Spleen (tissue), 11 donors: ENCODE data around the gene ATG4C. TPM values are rescaled to one million over a fixed set of nuclear protein-coding genes. Genes with fewer than 3 reads are reported as not detected.

Experiments
- DNase-seq: peaks from one replicate; pipeline ENCODE4 v3.0.0-alpha.2; 2020
- H3K27ac ChIP-seq, 8 donors: fragments of 200-600 bp; sonication (generic) in 7 of 8; 1 replicate in 4 of 8; 2 replicates in 4 of 8; pipeline versions ENCODE4 v1.5.0 to v1.8.0; 2016 to 2021; ENCODE audit warnings: inconsistent platforms in 4 of 8, mild to moderate bottlenecking in 4 of 8, moderate library complexity in 1 of 8
- H3K27me3 ChIP-seq, 7 donors: fragments of 200-600 bp; sonication (generic) in 6 of 7; replicated peaks in 1 of 7; 1 replicate in 4 of 7; 2 replicates in 3 of 7; pipeline versions ENCODE4 v1.5.0 to v1.8.0; 2016 to 2021; ENCODE audit warnings: inconsistent platforms in 3 of 7, mild to moderate bottlenecking in 1 of 7
- H3K36me3 ChIP-seq, 6 donors: fragments of 200-600 bp; sonication (generic) in 5 of 6; 1 replicate in 4 of 6; 2 replicates in 2 of 6; pipeline versions ENCODE4 v1.5.0 to v1.8.0; 2016 to 2021; ENCODE audit warnings: inconsistent platforms in 2 of 6
- H3K4me1 ChIP-seq, 6 donors: fragments of 200-600 bp; sonication (generic) in 5 of 6; 1 replicate in 3 of 6; 2 replicates in 3 of 6; pipeline versions ENCODE4 v1.5.0 to v1.8.0; 2016 to 2021; ENCODE audit warnings: inconsistent platforms in 3 of 6
- H3K4me3 ChIP-seq, 8 donors: fragments of 200-600 bp; sonication (generic) in 7 of 8; 1 replicate in 4 of 8; 2 replicates in 4 of 8; pipeline versions ENCODE4 v1.5.0 to v1.8.0; 2016 to 2021; ENCODE audit warnings: inconsistent platforms in 4 of 8, mild to moderate bottlenecking in 4 of 8, moderate library complexity in 2 of 8
- H3K9me3 ChIP-seq, 8 donors: fragments of 200-600 bp; sonication (generic) in 7 of 8; 1 replicate in 4 of 8; 2 replicates in 4 of 8; pipeline versions ENCODE4 v1.5.0 to v1.8.0; 2016 to 2021; ENCODE audit warnings: inconsistent platforms in 4 of 8
- POLR2A ChIP-seq, 3 donors: fragments of 450-650 bp; IDR thresholded peaks; one replicate each; pipeline ENCODE4 v1.5.1; 2017; ENCODE audit warnings: antibody characterized with exemption in 3 of 3, mild to moderate bottlenecking in 1 of 3
- POLR2AphosphoS5 ChIP-seq, 3 donors: sonication (generic); formaldehyde crosslinking; IDR thresholded peaks; one replicate each; pipeline ENCODE4 v1.5.1; 2017; ENCODE audit warnings: antibody characterized with exemption in 3 of 3
- WGBS, 5 donors: extraction: QIAGEN DNeasy Blood & Tissue Kit in 3 of 5; methylation state at CpG; one replicate each; pipeline versions ENCODE4 v1.1.5 to v1.1.7; 2013 to 2018; 5-methylcytosine and 5-hydroxymethylcytosine counted together
- intact Hi-C: fragments of 100-400 bp; cut with DNase I; formaldehyde crosslinking; loops from one replicate; pipeline ENCODE4 v1.15.0; 2023; ENCODE audit warnings: low total_unique reads
- polyA plus RNA-seq, 3 donors: library from polyadenylated mRNA; stranded (reverse); fragments of 200-250 nt; gene quantifications; one replicate each; pipeline ENCODE4 v1.2.1, GENCODE V29; 2013
- total RNA-seq, 7 donors: library from RNA; depleted of rRNA in 3 of 7; stranded (reverse); fragments of >200 nt in 3 of 7; fragmentation: NEBNext Ultra II Directional in 4 of 7; extraction: Animal tissue kit (Norgen Biotek cat#: 25700) in 4 of 7; gene quantifications; one replicate each; pipeline versions ENCODE4 v1.1.0 to v1.2.1, GENCODE V29; 2016 to 2021
- TF ChIP-seq, protein P1 (sequence below), 11 experiments: fragments of 200-600 bp in 7 of 11; fragments of 450-650 bp in 4 of 11; sonication (generic) in 4 of 11; IDR thresholded peaks in 8 of 11; conservative IDR thresholded peaks in 3 of 11; 1 replicate in 7 of 11; 2 replicates in 4 of 11; pipeline versions ENCODE4 v1.4.0 to v1.8.0; 2016 to 2021; ENCODE audit warnings: antibody characterized with exemption in 11 of 11, inconsistent platforms in 4 of 11, mild to moderate bottlenecking in 1 of 11
- donor health status: healthy with polysubstance abuse.
- donor health status: DM: no; HTN: no; CAD: no; lungs with moderate emphysema.
- donor health status: DM: no; HTN: no; CAD: no.
- donor health status: Bipolar disorder and iron deficiency.
- donor health status: healthy.
- donor health status: DM: no; HTN: no; CAD: no.
- donor health status: DM: yes; HTN: yes; CAD: no.

Gene ATG4C
- total and polyA plus RNA-seq, 10 donors, result 9.3 to 24.1 (median 15.7) TPM

DNA sequence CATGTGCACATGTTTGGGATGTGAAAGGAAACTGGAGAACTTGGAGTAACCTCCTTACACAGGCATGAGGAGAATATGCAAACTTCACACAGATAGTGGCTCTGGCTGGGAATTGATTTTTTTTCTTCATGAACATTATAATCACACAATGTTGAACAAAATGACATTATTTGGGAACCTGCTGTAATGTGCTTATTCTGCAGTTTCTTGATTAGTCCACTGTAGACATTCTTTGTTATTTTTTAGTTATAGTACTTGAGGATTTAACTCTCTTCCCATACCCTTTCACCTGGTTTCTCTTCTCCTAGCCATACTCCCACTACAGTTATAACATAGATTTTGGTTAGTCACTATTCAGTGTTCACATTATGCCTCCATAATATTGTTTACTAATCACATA lies 68.3 kb downstream of the ATG4C start:
- TF ChIP-seq POLR2AphosphoS5 (IDR thresholded peaks at IDR 0.05), result no peak
- no peak for TF ChIP-seq POLR2A (IDR thresholded peaks at IDR 0.05)
- TF ChIP-seq, protein P1, sequence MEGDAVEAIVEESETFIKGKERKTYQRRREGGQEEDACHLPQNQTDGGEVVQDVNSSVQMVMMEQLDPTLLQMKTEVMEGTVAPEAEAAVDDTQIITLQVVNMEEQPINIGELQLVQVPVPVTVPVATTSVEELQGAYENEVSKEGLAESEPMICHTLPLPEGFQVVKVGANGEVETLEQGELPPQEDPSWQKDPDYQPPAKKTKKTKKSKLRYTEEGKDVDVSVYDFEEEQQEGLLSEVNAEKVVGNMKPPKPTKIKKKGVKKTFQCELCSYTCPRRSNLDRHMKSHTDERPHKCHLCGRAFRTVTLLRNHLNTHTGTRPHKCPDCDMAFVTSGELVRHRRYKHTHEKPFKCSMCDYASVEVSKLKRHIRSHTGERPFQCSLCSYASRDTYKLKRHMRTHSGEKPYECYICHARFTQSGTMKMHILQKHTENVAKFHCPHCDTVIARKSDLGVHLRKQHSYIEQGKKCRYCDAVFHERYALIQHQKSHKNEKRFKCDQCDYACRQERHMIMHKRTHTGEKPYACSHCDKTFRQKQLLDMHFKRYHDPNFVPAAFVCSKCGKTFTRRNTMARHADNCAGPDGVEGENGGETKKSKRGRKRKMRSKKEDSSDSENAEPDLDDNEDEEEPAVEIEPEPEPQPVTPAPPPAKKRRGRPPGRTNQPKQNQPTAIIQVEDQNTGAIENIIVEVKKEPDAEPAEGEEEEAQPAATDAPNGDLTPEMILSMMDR (IDR thresholded peaks at IDR 0.05 in 8 of 11, conservative IDR thresholded peaks at IDR 0.05 in 3 of 11), result no peak
- no peak overlapping the region for H3K4me3 ChIP-seq
- DNase-seq, result no peak
- H3K36me3 ChIP-seq, result peaks cover 0 to 59% (median 9%) of the 10 kb centered on the region in 6 donors
- H3K27ac ChIP-seq, result no peak overlapping the region
- no peaks in the 10 kb centered on the region for H3K4me1 ChIP-seq
- intact Hi-C loops, result no loop called here
- H3K27me3 ChIP-seq, result no peaks in the 10 kb centered on the region
- H3K9me3 ChIP-seq, result no peaks in the 10 kb centered on the region

DNA sequence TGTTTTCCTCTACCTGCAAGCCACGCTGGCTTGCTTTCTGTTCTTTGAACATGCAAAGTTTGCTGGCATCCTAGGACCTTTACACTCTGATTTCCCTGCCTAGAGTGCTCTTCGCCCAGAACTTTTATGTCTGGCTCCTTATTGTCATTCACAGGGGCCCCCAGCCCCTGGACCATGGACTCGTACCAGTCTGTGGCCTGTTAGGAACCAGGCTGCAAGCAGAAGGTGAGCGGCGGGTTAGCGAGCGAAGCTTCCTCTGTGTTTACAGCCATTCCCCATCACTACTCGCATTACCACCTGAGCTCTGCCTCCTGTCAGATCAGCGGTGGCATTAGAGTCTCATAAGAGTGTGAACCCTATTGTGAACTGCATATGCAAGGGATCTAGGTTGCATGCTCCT lies 73.0 kb downstream of the ATG4C start:
- no peak overlapping the region for H3K4me3 ChIP-seq
- peaks cover 0 to 61% (median 8%) of the 10 kb centered on the region in 6 donors for H3K36me3 ChIP-seq
- no peak for DNase-seq
- WGBS, 5 donors, result 85 to 96% (median 90%) methylated on average over 9 of the region's 9 CpGs
- intact Hi-C loops, result no loop called here
- no peak for TF ChIP-seq POLR2A (IDR thresholded peaks at IDR 0.05)
- TF ChIP-seq POLR2AphosphoS5 (IDR thresholded peaks at IDR 0.05), result no peak
- TF ChIP-seq, protein P1 (IDR thresholded peaks at IDR 0.05 in 8 of 11, conservative IDR thresholded peaks at IDR 0.05 in 3 of 11), result no peak
- H3K27me3 ChIP-seq, result no peaks in the 10 kb centered on the region
- H3K27ac ChIP-seq, result no peak overlapping the region
- H3K9me3 ChIP-seq, result no peaks in the 10 kb centered on the region
- H3K4me1 ChIP-seq, result no peaks in the 10 kb centered on the region

DNA sequence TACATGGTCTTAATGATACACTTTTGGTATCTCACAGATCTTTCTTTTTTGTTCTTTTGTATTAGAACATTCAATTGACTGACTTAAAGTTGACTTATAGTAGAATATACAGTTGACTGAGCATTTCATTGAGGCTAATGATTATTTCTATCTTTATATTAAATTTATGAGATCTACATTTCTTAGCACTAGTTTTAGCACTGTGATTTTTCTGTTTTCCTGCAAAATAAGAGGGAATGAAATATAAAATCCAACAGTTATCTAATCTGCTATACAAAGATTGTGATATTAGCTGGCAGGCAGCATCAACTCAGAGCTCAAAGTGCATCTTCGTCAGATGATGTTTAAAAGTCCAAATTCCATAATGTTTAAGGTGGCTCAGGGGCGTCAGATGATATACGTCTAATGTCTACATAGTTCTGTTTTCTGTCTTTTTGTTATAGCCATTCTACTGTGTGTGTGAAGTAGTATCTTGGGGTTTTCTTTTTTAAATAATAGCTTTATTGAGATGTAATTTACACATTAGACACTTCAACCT lies 85.4 kb downstream of the ATG4C start:
- Histone ChIP-seq H3K27me3 (peaks cover 0 to 8% (median 0%) of the 10 kb centered on the region in 7 donors), H3K9me3 (no peaks in the 10 kb centered on the region), H3K36me3 (peaks cover 0 to 2% (median 0%) of the 10 kb centered on the region in 6 donors), H3K4me3 (no peak overlapping the region), H3K4me1 (no peaks in the 10 kb centered on the region), H3K27ac (no peak overlapping the region)
- no peak for TF ChIP-seq POLR2A (IDR thresholded peaks at IDR 0.05)
- TF ChIP-seq POLR2AphosphoS5 (IDR thresholded peaks at IDR 0.05), result no peak
- TF ChIP-seq, protein P1 (IDR thresholded peaks at IDR 0.05 in 8 of 11, conservative IDR thresholded peaks at IDR 0.05 in 3 of 11), result no peak
- 81 to 91% (median 85%) methylated on average over 3 of the region's 3 CpGs for WGBS, 5 donors
- DNase-seq, result no peak
- intact Hi-C loops, result no loop called here

DNA sequence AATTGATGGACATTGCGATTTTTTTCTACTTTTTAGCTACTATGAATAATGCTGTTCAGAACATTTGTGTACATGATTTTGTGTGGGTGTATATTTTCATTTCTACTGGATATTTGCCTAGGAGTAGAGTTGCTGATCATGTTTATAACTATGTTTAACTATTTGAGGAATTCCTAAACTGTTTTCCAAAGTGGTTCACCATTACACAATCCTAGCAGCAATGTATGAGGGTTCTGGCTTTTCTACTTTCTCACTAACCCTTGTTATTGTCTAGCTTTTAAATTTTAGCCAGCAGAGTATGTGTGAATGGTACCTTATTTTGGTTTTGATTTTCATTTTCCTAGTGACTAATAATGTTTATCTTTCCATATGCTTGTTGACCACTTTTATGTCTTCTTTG lies 86.2 kb downstream of the ATG4C start:
- no peak for DNase-seq
- H3K27me3 ChIP-seq, result peaks cover 0 to 8% (median 0%) of the 10 kb centered on the region in 7 donors
- no peak for TF ChIP-seq POLR2AphosphoS5 (IDR thresholded peaks at IDR 0.05)
- no peak for TF ChIP-seq POLR2A (IDR thresholded peaks at IDR 0.05)
- TF ChIP-seq, protein P1 (IDR thresholded peaks at IDR 0.05 in 8 of 11, conservative IDR thresholded peaks at IDR 0.05 in 3 of 11), result no peak
- H3K4me3 ChIP-seq, result no peak overlapping the region
- no peaks in the 10 kb centered on the region for H3K4me1 ChIP-seq
- intact Hi-C loops, result no loop called here
- no peaks in the 10 kb centered on the region for H3K36me3 ChIP-seq
- WGBS, 5 donors, result 89 to 96% (median 92%) methylated on average over 1 of the region's 1 CpG
- no peaks in the 10 kb centered on the region for H3K9me3 ChIP-seq
- no peak overlapping the region for H3K27ac ChIP-seq
